GM10248 (cell line): ENCODE results near the gene ZNF296.

Experiments used
- CTCF ChIA-PET: fragments of 300-600 bp; sonication (Branson Sonifier 250); formaldehyde crosslinking; extraction: SDS; loops from one replicate; lab custom pipeline; 2021; ENCODE audit warnings: antibody characterized with exemption; lab: Yijun Ruan, JAX
- POLR2A ChIA-PET: fragments of 350-650 bp; sonication (Branson Sonifier 250); formaldehyde crosslinking; extraction: SDS; loops from one replicate; lab custom pipeline; 2020; ENCODE audit warnings: antibody characterized with exemption; lab: Yijun Ruan, JAX
- DNase-seq: peaks from one replicate; pipeline ENCODE4 v3.0.0; 2012; ENCODE audit errors: extremely low spot score
- CTCF ChIP-seq: IDR thresholded peaks from 2 replicates; pipeline ENCODE4 v1.5.1; 2012; ENCODE audit warnings: mild to moderate bottlenecking, low read depth; ENCODE audit errors: extremely low read depth, missing control alignments, control extremely low read depth

The ZNF296 gene

GRCh38 chr19:45119582-45119981, 43.3 kb upstream of the ZNF296 start:
- CTCF ChIA-PET, result interaction anchor here (1.1 to 3.9 kb wide), 2 partner anchors 13 to 216 kb away, joined by 3 to 12 read pairs; no protein-coding TSS in a partner anchor
- POLR2A ChIA-PET, result interaction anchor here (0.6 to 0.7 kb wide), 2 partner anchors 25 to 119 kb away, joined by 4 to 5 read pairs; no protein-coding TSS in a partner anchor
- DNase-seq, result no peak
- TF ChIP-seq CTCF, result no peak

- DNase-seq, result peak; percentile 73
- POLR2A ChIA-PET, result interaction anchor here (0.5 to 1.4 kb wide), 5 partner anchors 16 to 354 kb away, joined by 3 to 5 read pairs (median 4); no protein-coding TSS in a partner anchor
- CTCF ChIA-PET, result interaction anchor here (1.1 to 3.1 kb wide), 5 partner anchors 7 to 215 kb away, joined by 3 to 19 read pairs (median 4); no protein-coding TSS in a partner anchor
Observed at GRCh38 chr19:45118591-45119355, 42.5 kb upstream of the ZNF296 start.

- ChIA-PET CTCF (interaction anchor here (1.3 to 3.1 kb wide), 5 partner anchors 8 to 26 kb away, joined by 4 to 19 read pairs (median 5); no protein-coding TSS in a partner anchor), POLR2A (interaction anchor here (1.0 to 1.4 kb wide), 2 partner anchors 15 to 18 kb away, joined by 3 read pairs; no protein-coding TSS in a partner anchor)
- no peak for TF ChIP-seq CTCF
- DNase-seq, result no peak
Observed at GRCh38 chr19:45118106-45118505, 41.8 kb upstream of the ZNF296 start.

GRCh38 chr19:45117671-45118070, 41.4 kb upstream of the ZNF296 start:
- DNase-seq, result no peak
- TF ChIP-seq CTCF, result no peak
- ChIA-PET CTCF (interaction anchor here (1.3 to 3.1 kb wide), 5 partner anchors 8 to 25 kb away, joined by 4 to 19 read pairs (median 5); no protein-coding TSS in a partner anchor), POLR2A (interaction anchor here (1.0 to 1.4 kb wide), 2 partner anchors 15 to 19 kb away, joined by 3 read pairs; no protein-coding TSS in a partner anchor)

- DNase-seq, result peak; percentile 78
- ChIA-PET POLR2A (interaction anchor here (1.4 kb wide), 1 partner anchor 19 kb away, joined by 3 read pairs; no protein-coding TSS in a partner anchor), CTCF (interaction anchor here (1.3 to 3.1 kb wide), 5 partner anchors 9 to 48 kb away, joined by 3 to 19 read pairs (median 5); no protein-coding TSS in a partner anchor)
- no peak for TF ChIP-seq CTCF
Observed at GRCh38 chr19:45117167-45117594, 40.9 kb upstream of the ZNF296 start.

- DNase-seq, result no peak
- ChIA-PET POLR2A (no interaction called here), CTCF (interaction anchor here (1.6 to 3.1 kb wide), 2 partner anchors 10 to 49 kb away, joined by 3 to 19 read pairs; no protein-coding TSS in a partner anchor)
- no peak for TF ChIP-seq CTCF
Observed at GRCh38 chr19:45115809-45116615, 39.7 kb upstream of the ZNF296 start.
